Activated CD4-positive, alpha-beta T cell treated with anti-CD3 and anti-CD28 coated beads, Interleukin-2, amount 10 ng/mL, durations not matched to agents 24 days and 14 days (primary cell): Measurements from ENCODE around the gene VAMP1. TPM values are rescaled to one million over a fixed set of nuclear protein-coding genes. Genes with fewer than 3 reads are reported as not detected.

Source experiments
- DNase-seq: peaks from one replicate; pipeline ENCODE4 v3.0.0; 2022
- H3K27ac Mint-ChIP-seq: one replicate; pipeline ENCODE4 v1.8.0; 2022; ENCODE audit warnings: mild to moderate bottlenecking, mixed read lengths
- H3K27me3 Mint-ChIP-seq: one replicate; pipeline ENCODE4 v1.8.0; 2022; ENCODE audit warnings: mixed read lengths
- H3K36me3 Mint-ChIP-seq: one replicate; pipeline ENCODE4 v1.8.0; 2022; ENCODE audit warnings: low read depth, mild to moderate bottlenecking, mixed read lengths
- H3K4me1 Mint-ChIP-seq: one replicate; pipeline ENCODE4 v1.8.0; 2021; ENCODE audit warnings: mixed read lengths
- H3K4me3 Mint-ChIP-seq: one replicate; pipeline ENCODE4 v1.8.0; 2022; ENCODE audit warnings: mild to moderate bottlenecking, moderate library complexity, mixed read lengths
- H3K9me3 Mint-ChIP-seq: one replicate; pipeline ENCODE4 v1.8.0; 2021; ENCODE audit warnings: mixed read lengths
- intact Hi-C: fragments of 100-400 bp; cut with micrococcal nuclease; formaldehyde crosslinking; loops from one replicate; pipeline ENCODE4 v1.15.1; 2023
- total RNA-seq: library from RNA; stranded (reverse); gene quantifications from 2 replicates; pipeline ENCODE4 v1.2.3, GENCODE V29; 2022

VAMP1 gene
- total RNA-seq, 1 donor from 2014 or later, result 51.2 TPM

GRCh38 chr12:6452245-6452943 lies 18.1 kb downstream of the VAMP1 start:
- peak overlapping the region; percentile 97 for H3K27ac Mint-ChIP-seq
- H3K9me3 Mint-ChIP-seq, result no peaks in the 10 kb centered on the region
- intact Hi-C loops, result loop anchor here (1.0 to 5.0 kb wide), 4 partner anchors 8 to 500 kb away; partner anchors contain the start of genes CD27 and PTPN6
- no peaks in the 10 kb centered on the region for H3K27me3 Mint-ChIP-seq
- peaks cover 63% of the 10 kb centered on the region for H3K4me1 Mint-ChIP-seq
- H3K36me3 Mint-ChIP-seq, result peaks cover 70% of the 10 kb centered on the region
- peak overlapping the region; percentile 97 for H3K4me3 Mint-ChIP-seq
- DNase-seq, result peak; percentile 77

DNA sequence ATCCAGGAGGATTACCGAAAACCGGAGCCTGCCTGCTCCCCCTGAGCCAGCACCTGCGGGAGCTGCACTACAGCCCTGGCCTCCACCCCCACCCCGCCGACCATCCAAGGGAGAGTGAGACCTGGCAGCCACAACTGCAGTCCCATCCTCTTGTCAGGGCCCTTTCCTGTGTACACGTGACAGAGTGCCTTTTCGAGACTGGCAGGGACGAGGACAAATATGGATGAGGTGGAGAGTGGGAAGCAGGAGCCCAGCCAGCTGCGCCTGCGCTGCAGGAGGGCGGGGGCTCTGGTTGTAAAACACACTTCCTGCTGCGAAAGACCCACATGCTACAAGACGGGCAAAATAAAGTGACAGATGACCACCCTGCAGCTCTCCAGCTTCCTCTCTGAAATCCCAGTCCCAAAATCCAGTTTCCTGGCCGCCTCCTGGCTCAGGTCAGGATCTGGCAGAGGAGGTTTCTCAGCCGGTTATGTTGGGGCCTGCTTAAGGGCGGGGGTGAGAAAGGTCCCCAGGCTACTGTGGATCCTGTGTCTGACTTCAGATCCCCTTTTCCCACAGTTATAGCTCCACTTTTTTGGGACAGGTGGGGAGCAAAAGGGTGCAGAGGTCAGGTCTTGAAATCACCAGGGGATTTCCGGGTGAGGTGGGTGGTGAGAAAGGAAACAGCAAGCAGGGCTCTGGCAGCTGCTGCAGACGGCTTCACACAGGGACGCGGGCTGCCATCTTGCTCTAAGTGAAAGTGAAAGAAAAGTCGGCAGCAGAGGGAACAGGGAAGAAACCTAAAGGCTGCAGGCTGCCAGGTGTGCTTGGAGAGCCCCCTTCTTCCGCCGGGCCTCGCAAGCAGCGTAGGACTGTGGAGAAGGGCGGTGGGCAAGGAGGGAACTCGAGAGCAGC lies 18.9 kb downstream of the VAMP1 start, which contains the start of gene TAPBPL:
TAPBPL (plus strand) TSS at position 695 of the 897 bp plus-strand sequence. CDS start 207 bp downstream, outside the sequence.
- Mint-ChIP-seq H3K4me1 (peaks cover 66% of the 10 kb centered on the region), H3K4me3 (peak within 1 kb of the TSS; percentile 97), H3K36me3 (peaks cover 66% of the 10 kb centered on the region), H3K27ac (peak within 1 kb of the TSS; percentile 97), H3K9me3 (no peaks in the 10 kb centered on the region), H3K27me3 (no peaks in the 10 kb centered on the region)
- DNase-seq, result peak; percentile 94
- intact Hi-C loops, result loop anchor here (1.0 to 5.0 kb wide), 4 partner anchors 7 to 501 kb away; partner anchors contain the start of genes CD27 and PTPN6

GRCh38 chr12:6450869-6451347 lies 19.6 kb downstream of the VAMP1 start:
- intact Hi-C loops, result loop anchor here (5.0 kb wide), 1 partner anchor 501 kb away; the partner anchor contains the start of gene PTPN6
- no peaks in the 10 kb centered on the region for H3K27me3 Mint-ChIP-seq
- H3K36me3 Mint-ChIP-seq, result peaks cover 67% of the 10 kb centered on the region
- DNase-seq, result peak; percentile 74
- H3K4me1 Mint-ChIP-seq, result peaks cover 68% of the 10 kb centered on the region
- peak overlapping the region; percentile 97 for H3K27ac Mint-ChIP-seq
- no peaks in the 10 kb centered on the region for H3K9me3 Mint-ChIP-seq
- peak overlapping the region; percentile 97 for H3K4me3 Mint-ChIP-seq

GRCh38 chr12:6450091-6450868 lies 20.2 kb downstream of the VAMP1 start:
- H3K4me1 Mint-ChIP-seq, result peaks cover 69% of the 10 kb centered on the region
- intact Hi-C loops, result loop anchor here (5.0 kb wide), 1 partner anchor 502 kb away; the partner anchor contains the start of gene PTPN6
- H3K4me3 Mint-ChIP-seq, result peak overlapping the region; percentile 97
- H3K9me3 Mint-ChIP-seq, result no peaks in the 10 kb centered on the region
- H3K36me3 Mint-ChIP-seq, result peaks cover 68% of the 10 kb centered on the region
- H3K27ac Mint-ChIP-seq, result peak overlapping the region; percentile 97
- H3K27me3 Mint-ChIP-seq, result no peaks in the 10 kb centered on the region
- no peak for DNase-seq

DNA sequence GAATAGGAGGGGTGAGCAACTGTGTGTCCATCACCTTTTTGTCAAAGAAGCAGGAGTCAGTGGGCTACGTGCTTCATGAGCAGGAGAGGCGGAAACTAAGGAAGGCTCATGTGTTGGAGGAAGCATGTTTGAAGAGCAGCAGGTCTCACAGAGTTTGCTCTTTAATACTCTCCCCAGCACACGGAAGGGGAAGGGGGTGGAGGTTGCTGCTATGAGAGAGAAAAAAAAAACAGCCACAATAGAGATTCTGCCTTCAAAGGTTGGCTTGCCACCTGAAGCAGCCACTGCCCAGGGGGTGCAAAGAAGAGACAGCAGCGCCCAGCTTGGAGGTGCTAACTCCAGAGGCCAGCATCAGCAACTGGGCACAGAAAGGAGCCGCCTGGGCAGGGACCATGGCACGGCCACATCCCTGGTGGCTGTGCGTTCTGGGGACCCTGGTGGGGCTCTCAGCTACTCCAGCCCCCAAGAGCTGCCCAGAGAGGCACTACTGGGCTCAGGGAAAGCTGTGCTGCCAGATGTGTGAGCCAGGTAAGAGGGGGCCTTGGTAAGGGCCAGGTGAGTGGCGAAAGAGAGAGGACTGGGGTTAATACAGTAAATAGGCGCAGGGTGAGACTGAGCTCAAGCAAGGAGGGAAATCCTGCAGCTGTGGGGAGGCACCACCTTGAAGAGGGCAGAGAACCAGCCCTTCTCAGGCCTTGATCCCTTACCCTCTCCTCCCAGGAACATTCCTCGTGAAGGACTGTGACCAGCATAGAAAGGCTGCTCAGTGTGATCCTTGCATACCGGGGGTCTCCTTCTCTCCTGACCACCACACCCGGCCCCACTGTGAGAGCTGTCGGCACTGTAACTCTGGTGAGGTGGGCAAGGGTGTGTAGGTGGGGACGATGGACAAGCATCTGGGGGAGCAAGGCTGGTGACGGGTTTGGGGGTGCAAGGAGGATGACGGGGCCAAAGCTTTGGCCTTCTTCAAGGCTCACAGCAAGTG lies 25.5 kb downstream of the VAMP1 start, which contains the start of gene CD27:
CD27 (plus strand) TSS at position 252 of the 985 bp plus-strand sequence; CDS start at position 393, 141 bp downstream.
- intact Hi-C loops, result loop anchor here (1.0 kb wide), 1 partner anchor 7 kb away; the partner anchor contains the start of gene TAPBPL
- Mint-ChIP-seq H3K36me3 (peaks cover 28% of the 10 kb centered on the region), H3K27ac (peak within 1 kb of the TSS; percentile 94), H3K9me3 (no peaks in the 10 kb centered on the region), H3K27me3 (no peaks in the 10 kb centered on the region), H3K4me3 (peak within 1 kb of the TSS; percentile 93), H3K4me1 (peaks cover 59% of the 10 kb centered on the region)
- peak; percentile 83 for DNase-seq

DNA sequence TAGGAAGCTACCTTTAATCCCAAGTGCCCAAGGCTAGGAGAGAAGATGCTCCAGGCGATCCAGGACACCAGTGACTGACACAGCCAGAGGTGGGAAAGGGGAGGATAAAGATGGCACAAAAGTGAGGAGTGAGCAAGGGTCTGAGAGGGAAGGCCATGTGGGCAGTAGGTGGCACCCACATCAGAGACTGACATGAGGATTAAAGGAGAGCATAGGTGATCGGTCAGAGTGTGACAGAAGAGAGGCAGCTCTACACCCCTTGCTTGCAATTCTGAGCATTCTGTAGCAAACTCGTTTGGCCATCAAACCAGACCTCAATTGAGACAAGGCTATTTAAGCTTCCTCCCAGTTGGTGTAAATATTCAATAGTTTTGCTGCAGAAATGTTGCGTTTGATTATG lies 26.4 kb downstream of the VAMP1 start:
- Mint-ChIP-seq H3K27me3 (no peaks in the 10 kb centered on the region), H3K4me3 (peak overlapping the region; percentile 93), H3K4me1 (peaks cover 60% of the 10 kb centered on the region), H3K36me3 (peaks cover 26% of the 10 kb centered on the region), H3K27ac (peak overlapping the region; percentile 94), H3K9me3 (no peaks in the 10 kb centered on the region)
- no peak for DNase-seq
- intact Hi-C loops, result loop anchor here (1.0 kb wide), 1 partner anchor 8 kb away; the partner anchor contains the start of gene TAPBPL

GRCh38 chr12:6443361-6443983 lies 27.0 kb downstream of the VAMP1 start:
- Mint-ChIP-seq H3K36me3 (peaks cover 26% of the 10 kb centered on the region), H3K4me1 (peaks cover 65% of the 10 kb centered on the region), H3K27me3 (no peaks in the 10 kb centered on the region), H3K4me3 (peak overlapping the region; percentile 93), H3K9me3 (no peaks in the 10 kb centered on the region), H3K27ac (peak overlapping the region; percentile 94)
- DNase-seq, result peak; percentile 73
- intact Hi-C loops, result loop anchor here (1.0 kb wide), 2 partner anchors 16 to 19 kb away; no protein-coding TSS in a partner anchor

GRCh38 chr12:6442836-6443235 lies 27.6 kb downstream of the VAMP1 start:
- intact Hi-C loops, result loop anchor here (1.0 kb wide), 2 partner anchors 16 to 19 kb away; no protein-coding TSS in a partner anchor
- Mint-ChIP-seq H3K4me3 (peak overlapping the region; percentile 93), H3K9me3 (no peaks in the 10 kb centered on the region), H3K27ac (peak overlapping the region; percentile 94), H3K27me3 (no peaks in the 10 kb centered on the region), H3K4me1 (peaks cover 63% of the 10 kb centered on the region), H3K36me3 (peaks cover 22% of the 10 kb centered on the region)
- DNase-seq, result no peak

DNA sequence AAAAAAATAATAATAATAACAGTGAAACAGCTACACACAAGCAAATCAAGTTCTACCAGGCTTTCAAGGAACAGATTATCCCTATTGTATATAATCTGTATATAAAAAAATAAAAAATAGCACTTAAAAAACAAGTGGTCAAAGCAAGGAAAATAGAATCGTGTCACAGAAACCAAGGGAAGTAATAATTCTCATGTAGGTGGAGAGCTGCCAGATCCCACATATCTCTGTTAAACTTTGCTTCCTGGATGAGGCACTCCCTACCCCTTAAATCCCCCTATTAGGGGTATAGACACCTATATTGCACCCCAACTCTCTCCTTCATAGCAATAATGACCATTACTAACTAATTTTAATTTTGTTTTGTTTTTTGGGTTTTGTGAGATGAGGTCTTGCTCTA lies 30.1 kb downstream of the VAMP1 start:
- intact Hi-C loops, result no loop called here
- H3K27ac Mint-ChIP-seq, result no peak overlapping the region

DNA sequence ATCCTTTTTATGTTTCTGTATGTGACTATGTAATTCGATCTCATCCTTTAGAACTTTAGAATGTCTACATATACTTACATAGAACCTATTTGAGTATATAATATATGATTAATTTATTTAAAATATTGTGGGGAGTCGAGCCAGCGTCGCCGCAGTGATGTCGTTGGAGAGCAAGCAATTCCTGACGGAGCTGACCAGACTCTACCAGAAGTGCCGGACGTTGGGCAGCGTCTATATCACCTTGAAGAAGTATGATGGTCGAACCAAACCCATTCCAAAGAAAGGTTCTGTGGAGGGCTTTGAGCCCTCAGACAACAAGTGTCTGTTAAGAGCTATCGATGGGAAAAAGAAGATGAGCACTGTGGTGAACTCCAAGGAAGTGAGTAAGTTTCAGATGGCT lies 32.1 kb downstream of the VAMP1 start:
- Mint-ChIP-seq H3K27me3 (no peaks in the 10 kb centered on the region), H3K4me1 (peaks cover 44% of the 10 kb centered on the region), H3K4me3 (no peak overlapping the region), H3K27ac (peak overlapping the region; percentile 51), H3K9me3 (no peaks in the 10 kb centered on the region), H3K36me3 (no peaks in the 10 kb centered on the region)
- no peak for DNase-seq
- intact Hi-C loops, result no loop called here

More for the DNA sequence above, 30.1 kb downstream of the VAMP1 start:
- DNase-seq, result no peak
- H3K4me1 Mint-ChIP-seq, result peaks cover 47% of the 10 kb centered on the region
- no peak overlapping the region for H3K4me3 Mint-ChIP-seq
- peaks cover 10% of the 10 kb centered on the region for H3K36me3 Mint-ChIP-seq
- H3K27me3 Mint-ChIP-seq, result no peaks in the 10 kb centered on the region
- no peaks in the 10 kb centered on the region for H3K9me3 Mint-ChIP-seq

DNA sequence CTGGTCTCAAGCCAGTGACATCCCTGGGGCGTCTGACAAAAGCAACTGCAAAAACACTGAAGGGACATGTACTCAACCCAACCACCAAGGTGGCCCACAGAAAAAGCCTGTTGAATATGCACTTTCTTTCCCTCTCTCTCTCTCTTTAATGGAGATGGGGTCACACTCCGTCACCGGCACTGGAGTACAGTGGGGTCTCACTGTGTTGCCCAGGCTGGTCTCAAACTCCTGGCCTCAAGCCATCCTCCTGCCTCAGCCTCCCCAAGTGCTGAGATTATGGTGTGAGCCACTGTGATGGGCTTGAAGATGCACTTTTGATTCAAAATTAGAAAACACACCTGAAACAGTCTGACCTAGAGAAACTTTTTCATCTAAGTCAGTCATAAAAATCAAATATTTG lies 32.9 kb downstream of the VAMP1 start:
- intact Hi-C loops, result no loop called here
- no peak overlapping the region for H3K4me3 Mint-ChIP-seq
- H3K27ac Mint-ChIP-seq, result peak overlapping the region; percentile 57
- no peaks in the 10 kb centered on the region for H3K9me3 Mint-ChIP-seq
- no peaks in the 10 kb centered on the region for H3K36me3 Mint-ChIP-seq
- no peak for DNase-seq
- H3K27me3 Mint-ChIP-seq, result no peaks in the 10 kb centered on the region
- H3K4me1 Mint-ChIP-seq, result peaks cover 41% of the 10 kb centered on the region
